PC-9 (cell line): ENCODE results near the gene GNG7. TPM values are rescaled to one million over a fixed set of nuclear protein-coding genes. Genes with fewer than 3 reads are reported as not detected.

Experiments
- BruUV-seq: library from RNA; stranded (reverse); fragments of 400-500 nt; replicated peaks from 2 replicates; lab custom pipeline; 2021; lab: Mats Ljungman, UMichigan
- CTCF ChIA-PET: fragments of 300-600 bp; sonication (Branson Sonifier 250); formaldehyde crosslinking; loops from one replicate; lab custom pipeline; 2022; ENCODE audit warnings: antibody characterized with exemption; lab: Charles Lee
- POLR2A ChIA-PET: fragments of 300-600 bp; sonication (Branson Sonifier 250); formaldehyde crosslinking; loops from one replicate; lab custom pipeline; 2022; ENCODE audit warnings: antibody characterized with exemption; ENCODE audit not compliant: unreplicated experiment; lab: Charles Lee
- DNase-seq, 2 experiments: peaks; one replicate each; pipeline versions ENCODE4 v3.0.0 to v3.0.0-alpha.2; 2015 to 2022; ENCODE audit warnings: mixed read lengths in 1 of 2
- H2AFZ ChIP-seq: fragments of 200-600 bp; sonication (generic); 2 replicates; pipeline ENCODE4 v1.8.1; 2017; ENCODE audit warnings: antibody characterized with exemption
- H3F3A ChIP-seq: fragments of 200-600 bp; sonication (generic); 2 replicates; pipeline ENCODE4 v1.8.1; 2017; ENCODE audit warnings: antibody characterized with exemption, mild to moderate bottlenecking, low read depth; ENCODE audit not compliant: insufficient read depth
- H3K27ac ChIP-seq: fragments of 200-600 bp; sonication (generic); 2 replicates; pipeline ENCODE4 v1.6.1; 2016; ENCODE audit warnings: mixed run types
- H3K27me3 ChIP-seq: fragments of 200-600 bp; sonication (generic); 2 replicates; pipeline ENCODE4 v1.6.1; 2016; ENCODE audit warnings: low read depth, mixed run types; ENCODE audit not compliant: insufficient read depth
- H3K36me3 ChIP-seq: fragments of 200-600 bp; sonication (generic); 2 replicates; pipeline ENCODE4 v1.6.1; 2016; ENCODE audit warnings: low read depth, mixed run types
- H3K4me1 ChIP-seq: fragments of 200-600 bp; sonication (generic); replicated peaks from 2 replicates; pipeline ENCODE4 v1.6.1; 2016; ENCODE audit warnings: mixed run types; ENCODE audit not compliant: insufficient read depth
- H3K4me2 ChIP-seq: fragments of 200-600 bp; sonication (generic); 2 replicates; pipeline ENCODE4 v1.6.1; 2017; ENCODE audit warnings: mixed run types
- H3K4me3 ChIP-seq: fragments of 200-600 bp; sonication (generic); 2 replicates; pipeline ENCODE4 v1.6.1; 2016; ENCODE audit warnings: mixed run types
- H3K79me2 ChIP-seq: fragments of 200-600 bp; sonication (generic); 2 replicates; pipeline ENCODE4 v1.6.1; 2017; ENCODE audit warnings: low read depth, mixed run types
- H3K9me2 ChIP-seq: fragments of 200-600 bp; sonication (generic); 2 replicates; pipeline ENCODE4 v1.8.1; 2017; ENCODE audit warnings: mild to moderate bottlenecking; ENCODE audit not compliant: insufficient read depth
- H3K9me3 ChIP-seq: fragments of 200-600 bp; sonication (generic); 2 replicates; pipeline ENCODE4 v1.8.1; 2016; ENCODE audit warnings: low read depth; ENCODE audit not compliant: insufficient read depth
- H4K20me1 ChIP-seq: fragments of 200-600 bp; sonication (generic); 2 replicates; pipeline ENCODE4 v1.8.1; 2017; ENCODE audit not compliant: insufficient read depth
- CTCF ChIP-seq: fragments of 200-600 bp; sonication (generic); conservative IDR thresholded peaks from 2 replicates; pipeline ENCODE4 v1.6.1; 2017; ENCODE audit warnings: mixed run types, antibody characterized with exemption, mild to moderate bottlenecking, moderate library complexity
- EZH2 ChIP-seq: fragments of 200-600 bp; sonication (generic); IDR thresholded peaks from 2 replicates; pipeline ENCODE4 v1.8.0; 2017; ENCODE audit warnings: antibody characterized with exemption, low read depth
- intact Hi-C: fragments of 100-400 bp; cut with micrococcal nuclease; formaldehyde crosslinking; loops from one replicate; pipeline ENCODE4 v1.10.0; 2022; ENCODE audit not compliant: unreplicated experiment
- total RNA-seq: library from RNA; stranded (reverse); gene quantifications from 2 replicates; pipeline ENCODE4 v1.2.3, GENCODE V29; 2021

GNG7 gene
- total RNA-seq, 1 experiment from 2014 or later: 2.8 TPM

GRCh38 chr19:2634960-2635359, 67.5 kb downstream of the GNG7 start:
- Histone ChIP-seq H3K4me3 (no peak overlapping the region), H3K9me3 (no peaks in the 10 kb centered on the region), H3F3A (no peaks in the 10 kb centered on the region), H3K27ac (no peak overlapping the region), H2AFZ (no peak overlapping the region), H3K4me1 (no peaks in the 10 kb centered on the region), H3K9me2 (no peaks in the 10 kb centered on the region), H3K79me2 (no peaks in the 10 kb centered on the region), H3K27me3 (peaks cover 14% of the 10 kb centered on the region), H3K4me2 (no peak overlapping the region), H3K36me3 (no peaks in the 10 kb centered on the region), H4K20me1 (no peaks in the 10 kb centered on the region)
- no peak for DNase-seq
- intact Hi-C loops: no loop called here
- BruUV-seq: no TSS peak
- ChIA-PET CTCF (no interaction called here), POLR2A (interaction anchor here (0.6 kb wide), 1 partner anchor 19 kb away, joined by 3 read pairs; no protein-coding TSS in a partner anchor)
- TF ChIP-seq CTCF (no peak), EZH2 (no peak)

- intact Hi-C loops: no loop called here
- Histone ChIP-seq H3K9me2 (no peaks in the 10 kb centered on the region), H3K27me3 (peaks cover 14% of the 10 kb centered on the region), H3K4me2 (no peak overlapping the region), H3F3A (no peaks in the 10 kb centered on the region), H3K9me3 (no peaks in the 10 kb centered on the region), H4K20me1 (no peaks in the 10 kb centered on the region), H3K27ac (no peak overlapping the region), H2AFZ (no peak overlapping the region), H3K4me3 (no peak overlapping the region), H3K36me3 (no peaks in the 10 kb centered on the region), H3K79me2 (no peaks in the 10 kb centered on the region), H3K4me1 (no peaks in the 10 kb centered on the region)
- DNase-seq: no peak
- ChIA-PET POLR2A (interaction anchor here (0.6 kb wide), 1 partner anchor 19 kb away, joined by 3 read pairs; no protein-coding TSS in a partner anchor), CTCF (no interaction called here)
- TF ChIP-seq EZH2: no peak
- no peak for TF ChIP-seq CTCF
- BruUV-seq: no TSS peak
Measured at GRCh38 chr19:2634228-2634951, 68.1 kb downstream of the GNG7 start.

GRCh38 chr19:2633693-2634075, 68.8 kb downstream of the GNG7 start:
- peaks cover 11% of the 10 kb centered on the region; the same call in 1 of the 2 replicates for H3K27me3 ChIP-seq
- TF ChIP-seq CTCF: no peak
- TF ChIP-seq EZH2: no peak
- POLR2A ChIA-PET: no interaction called here
- H3K9me2 ChIP-seq: no peaks in the 10 kb centered on the region
- H4K20me1 ChIP-seq: no peaks in the 10 kb centered on the region
- no TSS peak for BruUV-seq
- intact Hi-C loops: no loop called here
- no peaks in the 10 kb centered on the region for H3K4me1 ChIP-seq
- no peaks in the 10 kb centered on the region for H3K36me3 ChIP-seq
- no peak overlapping the region for H3K4me3 ChIP-seq
- DNase-seq: no peak
- H3K27ac ChIP-seq: no peak overlapping the region
- no peak overlapping the region for H3K4me2 ChIP-seq
- no peak overlapping the region for H2AFZ ChIP-seq
- CTCF ChIA-PET: no interaction called here
- no peaks in the 10 kb centered on the region for H3F3A ChIP-seq
- H3K79me2 ChIP-seq: no peaks in the 10 kb centered on the region
- H3K9me3 ChIP-seq: no peaks in the 10 kb centered on the region
